Esophagus muscularis mucosa (tissue), 4 donors: ENCODE results near the gene OR5AK2. TPM values are rescaled to one million over a fixed set of nuclear protein-coding genes. Genes with fewer than 3 reads are reported as not detected.

Experiments
- DNase-seq: peaks from one replicate; pipeline ENCODE4 v3.0.0-alpha.2; 2017; ENCODE audit errors: extremely low spot score
- H3K27ac ChIP-seq, 4 donors: fragments of 200-600 bp; sonication (generic); replicated peaks in 1 of 4; 1 replicate in 3 of 4; 2 replicates in 1 of 4; pipeline ENCODE4 v1.5.1; 2016 to 2019; ENCODE audit warnings: mild to moderate bottlenecking in 1 of 4
- H3K27me3 ChIP-seq, 4 donors: fragments of 200-600 bp; sonication (generic); one replicate each; pipeline versions ENCODE4 v1.5.1 to v1.6.0; 2016 to 2019
- H3K36me3 ChIP-seq, 4 donors: fragments of 200-600 bp; sonication (generic); one replicate each; pipeline ENCODE4 v1.5.1; 2016 to 2019
- H3K4me1 ChIP-seq, 4 donors: fragments of 200-600 bp; sonication (generic); one replicate each; pipeline ENCODE4 v1.5.1; 2016 to 2019
- H3K4me3 ChIP-seq, 4 donors: fragments of 200-600 bp; sonication (generic); 1 replicate in 2 of 4; 2 replicates in 2 of 4; pipeline ENCODE4 v1.5.1; 2016 to 2019; ENCODE audit warnings: mild to moderate bottlenecking in 4 of 4, moderate library complexity in 1 of 4
- H3K9me3 ChIP-seq, 4 donors: fragments of 200-600 bp; sonication (generic); 1 replicate in 3 of 4; 2 replicates in 1 of 4; pipeline ENCODE4 v1.5.1; 2016 to 2019
- CTCF ChIP-seq, 3 experiments: fragments of 200-600 bp in 2 of 3; fragments of 450-650 bp in 1 of 3; sonication (generic) in 2 of 3; IDR thresholded peaks; one replicate each; pipeline ENCODE4 v1.5.1; 2017 to 2019; ENCODE audit warnings: antibody characterized with exemption in 3 of 3, mild to moderate bottlenecking in 2 of 3, moderate library complexity in 1 of 3
- EP300 ChIP-seq: sonication (generic); formaldehyde crosslinking; IDR thresholded peaks from one replicate; pipeline ENCODE4 v1.6.1; 2017; ENCODE audit warnings: antibody characterized with exemption
- POLR2A ChIP-seq: fragments of 450-650 bp; IDR thresholded peaks from one replicate; pipeline ENCODE4 v1.6.1; 2017; ENCODE audit warnings: antibody characterized with exemption, moderate library complexity, mild to moderate bottlenecking, low read depth
- POLR2AphosphoS5 ChIP-seq, 2 donors: sonication (generic); formaldehyde crosslinking; IDR thresholded peaks; one replicate each; pipeline ENCODE4 v1.6.1; 2017; ENCODE audit warnings: antibody characterized with exemption in 2 of 2
- WGBS: methylation state at CpG from one replicate; pipeline ENCODE4 v1.1.5; 2018; 5-methylcytosine and 5-hydroxymethylcytosine counted together
- intact Hi-C: fragments of 100-400 bp; cut with DNase I; formaldehyde crosslinking; loops from one replicate; pipeline ENCODE4 v1.15.1; 2023
- total RNA-seq, 4 donors: library from RNA; depleted of rRNA; stranded (reverse); fragments of >200 nt; gene quantifications; one replicate each; pipeline versions ENCODE4 v1.1.0 to v1.2.1, GENCODE V29; 2016

The OR5AK2 gene
- total RNA-seq, 4 donors from 2014 or later: not detected

GRCh38 chr11:56994532-56994931 lies 5.8 kb downstream of the OR5AK2 start:
- intact Hi-C loops: no loop called here
- no peak for DNase-seq
- H3K27me3 ChIP-seq: no peaks in the 10 kb centered on the region
- H3K4me1 ChIP-seq: no peaks in the 10 kb centered on the region
- H3K4me3 ChIP-seq: no peak overlapping the region
- no peaks in the 10 kb centered on the region for H3K36me3 ChIP-seq
- no peak overlapping the region for H3K27ac ChIP-seq
- H3K9me3 ChIP-seq: peaks cover 0 to 32% (median 24%) of the 10 kb centered on the region in 4 donors
- TF ChIP-seq EP300: no peak
- TF ChIP-seq POLR2A: no peak
- TF ChIP-seq POLR2AphosphoS5 (IDR thresholded peaks at IDR 0.05): no peak
- TF ChIP-seq CTCF (IDR thresholded peaks at IDR 0.05): no peak

- H3K4me3 ChIP-seq: no peak overlapping the region
- TF ChIP-seq CTCF (IDR thresholded peaks at IDR 0.05): no peak
- no peak for TF ChIP-seq POLR2AphosphoS5 (IDR thresholded peaks at IDR 0.05)
- TF ChIP-seq POLR2A: no peak
- no peak for TF ChIP-seq EP300
- H3K9me3 ChIP-seq: peaks cover 0 to 14% (median 5%) of the 10 kb centered on the region in 4 donors
- intact Hi-C loops: no loop called here
- DNase-seq: no peak
- H3K27ac ChIP-seq: no peak overlapping the region
- 77% methylated on average over 13 of the region's 14 CpGs for WGBS
- H3K27me3 ChIP-seq: no peaks in the 10 kb centered on the region
- no peaks in the 10 kb centered on the region for H3K36me3 ChIP-seq
- no peaks in the 10 kb centered on the region for H3K4me1 ChIP-seq
Measured at GRCh38 chr11:57001674-57002401, 13.1 kb downstream of the OR5AK2 start.

GRCh38 chr11:57008373-57008772 lies 19.7 kb downstream of the OR5AK2 start:
- Histone ChIP-seq H3K4me1 (no peaks in the 10 kb centered on the region), H3K27ac (no peak overlapping the region), H3K9me3 (no peaks in the 10 kb centered on the region), H3K36me3 (no peaks in the 10 kb centered on the region), H3K27me3 (no peaks in the 10 kb centered on the region), H3K4me3 (no peak overlapping the region)
- no peak for DNase-seq
- TF ChIP-seq EP300 (no peak), CTCF (IDR thresholded peaks at IDR 0.05) (no peak), POLR2A (no peak), POLR2AphosphoS5 (IDR thresholded peaks at IDR 0.05) (no peak)
- whole genome bisulfite sequencing: 87% methylated on average over 3 of the region's 3 CpGs
- intact Hi-C loops: no loop called here

- H3K36me3 ChIP-seq: no peaks in the 10 kb centered on the region
- intact Hi-C loops: no loop called here
- H3K4me3 ChIP-seq: no peak overlapping the region
- no peaks in the 10 kb centered on the region for H3K27me3 ChIP-seq
- TF ChIP-seq POLR2AphosphoS5 (IDR thresholded peaks at IDR 0.05) (no peak), EP300 (no peak), POLR2A (no peak), CTCF (IDR thresholded peaks at IDR 0.05) (no peak)
- WGBS: 47% methylated on average over 2 of the region's 2 CpGs
- H3K4me1 ChIP-seq: no peaks in the 10 kb centered on the region
- H3K9me3 ChIP-seq: no peaks in the 10 kb centered on the region
- no peak for DNase-seq
- no peak overlapping the region for H3K27ac ChIP-seq
Measured at GRCh38 chr11:57015679-57016078, 27.0 kb downstream of the OR5AK2 start.

- intact Hi-C loops: no loop called here
- TF ChIP-seq POLR2AphosphoS5 (IDR thresholded peaks at IDR 0.05) (no peak), CTCF (IDR thresholded peaks at IDR 0.05) (no peak), EP300 (no peak), POLR2A (no peak)
- WGBS: 69% methylated on average over 2 of the region's 2 CpGs
- no peak for DNase-seq
- Histone ChIP-seq H3K27ac (no peak overlapping the region), H3K27me3 (no peaks in the 10 kb centered on the region), H3K4me3 (no peak overlapping the region), H3K36me3 (no peaks in the 10 kb centered on the region), H3K4me1 (no peaks in the 10 kb centered on the region), H3K9me3 (no peaks in the 10 kb centered on the region)
Measured at GRCh38 chr11:57031556-57031955, 42.8 kb downstream of the OR5AK2 start.
